NT2/D1 (cell line): ENCODE results near the gene CA4.

ENCODE experiments used
- SUZ12 ChIP-seq: IDR thresholded peaks from 2 replicates; pipeline ENCODE4 v1.6.1; 2011; ENCODE audit not compliant: insufficient read length, insufficient read depth; ENCODE audit errors: extremely low read depth
- YY1 ChIP-seq: IDR thresholded peaks from 2 replicates; pipeline ENCODE4 v1.6.1; 2011; ENCODE audit not compliant: insufficient read length, insufficient read depth

DNA sequence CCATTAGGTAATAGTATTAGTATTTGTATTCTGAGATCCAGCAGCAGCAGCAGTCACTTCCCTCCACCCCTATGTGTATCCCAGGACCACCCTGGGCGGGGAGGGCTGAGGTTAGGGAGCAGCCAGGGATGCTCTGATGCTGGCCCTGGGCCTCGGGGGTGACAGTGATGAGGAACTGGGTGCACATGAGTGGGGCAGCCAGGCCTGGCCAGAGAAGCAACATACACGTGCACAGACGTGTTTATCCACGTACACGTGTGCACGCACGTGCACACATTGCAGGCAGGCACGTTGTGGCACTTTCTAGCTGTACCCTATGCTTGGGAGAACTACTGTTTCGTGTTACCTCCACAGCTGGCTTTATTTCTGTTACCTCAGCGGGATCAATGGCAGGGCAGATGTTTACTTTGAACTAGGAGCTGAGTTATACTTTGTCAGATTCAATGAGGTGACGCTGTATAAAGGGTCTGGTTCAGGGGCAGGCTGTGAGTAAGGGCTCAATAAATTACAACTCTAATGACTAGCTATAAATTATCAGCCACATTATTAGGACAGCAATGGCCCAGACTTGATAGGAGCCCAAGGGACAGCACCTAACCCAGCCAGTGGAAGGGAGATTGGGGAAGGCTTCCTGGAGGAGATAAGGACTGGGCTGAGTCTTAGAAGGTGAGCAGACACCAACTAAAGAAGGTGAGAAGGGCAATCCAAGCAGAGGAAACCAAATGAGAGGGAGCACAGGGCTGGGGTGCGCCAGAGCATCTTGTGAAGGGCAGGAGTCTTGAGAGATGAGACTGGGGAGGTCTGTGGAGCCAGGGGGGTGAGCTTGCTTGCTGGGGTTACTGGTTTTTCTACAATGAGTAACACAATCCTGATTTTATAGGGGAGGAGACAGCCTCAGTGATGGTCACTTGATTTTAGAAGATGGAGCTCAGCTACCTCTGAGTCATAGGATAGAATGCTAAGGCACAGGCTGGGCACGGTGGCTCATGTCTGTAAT lies 22.4 kb upstream of the CA4 start:
- TF ChIP-seq YY1 (no peak), SUZ12 (no peak)
